ENCODE results near the gene NAB1. TPM values are rescaled to one million over a fixed set of nuclear protein-coding genes. Genes with fewer than 3 reads are reported as not detected.

The NAB1 gene
- total and polyA plus RNA-seq, 2 donors (not counting 3 experiments of a cell fraction or from before 2014, with no cell fraction given) = 7.5 to 36.1 TPM

GRCh38 chr2:190694479-190694878 lies 45.6 kb downstream of the NAB1 start:
- intact Hi-C loops (cut with micrococcal nuclease) = no loop called here
- Histone ChIP-seq H3K27me3 (ENCODE audit: control insufficient read depth in 2 of 2, insufficient read depth in 2 of 2, low read length in 2 of 2) (no peaks in the 10 kb centered on the region), H3K4me3 (replicated peaks in 1 of 3; ENCODE audit: insufficient read depth in 1 of 3, low read depth in 1 of 3, low read length in 3 of 3) (no peak overlapping the region), H3K9ac (replicated peaks; ENCODE audit: extremely low read depth, insufficient read depth, low read length) (no peak overlapping the region), H3K9me3 (replicated peaks; ENCODE audit: control insufficient read depth, insufficient read depth, low read length) (no peaks in the 10 kb centered on the region), H3K27ac (ENCODE audit: insufficient read depth, low read depth, low read length) (no peak overlapping the region), H2AFZ (ENCODE audit: low read depth, low read length) (no peak overlapping the region), H3K9me1 (replicated peaks; ENCODE audit: control insufficient read depth, extremely low read depth, insufficient read depth, low read length) (no peaks in the 10 kb centered on the region), H3K36me3 (ENCODE audit: control insufficient read depth in 2 of 2, extremely low read depth in 1 of 2, insufficient read depth in 2 of 2, low read length in 2 of 2) (no peaks in the 10 kb centered on the region), H3K4me1 (ENCODE audit: control insufficient read depth, extremely low read depth, insufficient read depth, low read length) (no peaks in the 10 kb centered on the region), H3K79me2 (ENCODE audit: control insufficient read depth, insufficient read depth, low read length) (no peaks in the 10 kb centered on the region), H4K20me1 (replicated peaks; ENCODE audit: control insufficient read depth, extremely low read depth, insufficient read depth, low read length) (no peaks in the 10 kb centered on the region), H3K4me2 (ENCODE audit: insufficient read depth, low read length) (no peak overlapping the region)
- ChIA-PET CTCF (no interaction called here), POLR2A (no interaction called here)
- no TSS peak for BruUV-seq (replicated peaks)
- no peak for TF ChIP-seq CTCF (IDR thresholded peaks at IDR 0.05; ENCODE audit: extremely low read depth in 1 of 2, insufficient read depth in 1 of 2, low read depth in 1 of 2, low read length in 2 of 2)
- no peak for TF ChIP-seq JUN (IDR thresholded peaks at IDR 0.05; ENCODE audit: borderline replicate concordance, insufficient read depth, insufficient read length, low read depth)
- TF ChIP-seq FOS (IDR thresholded peaks at IDR 0.05; ENCODE audit: borderline replicate concordance, insufficient read depth, low read length) = no peak
- no peak for FAIRE-seq
- DNase-seq (ENCODE audit: low read depth, low spot score) = no peak
- dilution Hi-C loops (cut with MboI; ENCODE audit: extremely low pct_ligation_motif_present, low sequenced_read_pairs) = no loop called here

- TF ChIP-seq EZH2 (IDR thresholded peaks at IDR 0.05; ENCODE audit: borderline replicate concordance, low read depth, low read length, severe bottlenecking) = no peak
- TF ChIP-seq JUN (IDR thresholded peaks at IDR 0.05; ENCODE audit: borderline replicate concordance, insufficient read depth, insufficient read length, low read depth) = no peak
- no peak for TF ChIP-seq CTCF (IDR thresholded peaks at IDR 0.05; ENCODE audit: extremely low read depth in 1 of 2, insufficient read depth in 1 of 2, low read depth in 1 of 2, low read length in 2 of 2)
- TF ChIP-seq MAX (IDR thresholded peaks at IDR 0.05; ENCODE audit: insufficient read depth, insufficient read length) = no peak
- TF ChIP-seq GATA2 (IDR thresholded peaks at IDR 0.05; ENCODE audit: insufficient read depth, insufficient read length, low read depth, low read length) = no peak
- TF ChIP-seq MYC (IDR thresholded peaks at IDR 0.05; ENCODE audit: low read depth, low read length) = no peak
- no peak for TF ChIP-seq POLR2A (IDR thresholded peaks at IDR 0.05; ENCODE audit: low read depth, low read length)
- no peak for TF ChIP-seq FOS (IDR thresholded peaks at IDR 0.05; ENCODE audit: borderline replicate concordance, insufficient read depth, low read length)
- TF ChIP-seq POLR2AphosphoS5 (IDR thresholded peaks at IDR 0.05; ENCODE audit: insufficient read depth, low read depth, low read length) = no peak
- BruUV-seq (replicated peaks) = no TSS peak
- Histone ChIP-seq H3K27me3 (ENCODE audit: control insufficient read depth in 2 of 2, insufficient read depth in 2 of 2, low read length in 2 of 2) (no peaks in the 10 kb centered on the region), H3K36me3 (ENCODE audit: control insufficient read depth in 2 of 2, extremely low read depth in 1 of 2, insufficient read depth in 2 of 2, low read length in 2 of 2) (no peaks in the 10 kb centered on the region), H3K9ac (replicated peaks; ENCODE audit: extremely low read depth, insufficient read depth, low read length) (no peak overlapping the region), H2AFZ (ENCODE audit: low read depth, low read length) (no peak overlapping the region), H3K79me2 (ENCODE audit: control insufficient read depth, insufficient read depth, low read length) (no peaks in the 10 kb centered on the region), H3K9me1 (replicated peaks; ENCODE audit: control insufficient read depth, extremely low read depth, insufficient read depth, low read length) (no peaks in the 10 kb centered on the region), H3K4me2 (ENCODE audit: insufficient read depth, low read length) (no peak overlapping the region), H3K4me1 (ENCODE audit: control insufficient read depth, extremely low read depth, insufficient read depth, low read length) (no peaks in the 10 kb centered on the region), H3K9me3 (replicated peaks; ENCODE audit: control insufficient read depth, insufficient read depth, low read length) (no peaks in the 10 kb centered on the region), H4K20me1 (replicated peaks; ENCODE audit: control insufficient read depth, extremely low read depth, insufficient read depth, low read length) (no peaks in the 10 kb centered on the region), H3K4me3 (replicated peaks in 1 of 3; ENCODE audit: insufficient read depth in 1 of 3, low read depth in 1 of 3, low read length in 3 of 3) (no peak overlapping the region), H3K27ac (ENCODE audit: insufficient read depth, low read depth, low read length) (no peak overlapping the region)
- FAIRE-seq (no peak), DNase-seq (ENCODE audit: low read depth, low spot score) (no peak)
- dilution Hi-C loops (cut with MboI; ENCODE audit: extremely low pct_ligation_motif_present, low sequenced_read_pairs) (no loop called here), intact Hi-C loops (cut with micrococcal nuclease) (no loop called here)
- ChIA-PET CTCF (no interaction called here), POLR2A (no interaction called here)
These were observed 46.9 kb downstream of the NAB1 start for GRCh38 chr2:190695739-190696138.

Measured in endothelial cell of umbilical vein (primary cell).